Inferior parietal cortex (tissue), 1 donor: ENCODE results near the gene ME3.
"Not testable (repeated sequence)": the region's sequence is repeated elsewhere in the genome, so short reads cannot be mapped to it uniquely, and the experiment has no call there.

Source experiments
- DNase-seq: peaks from one replicate; pipeline ENCODE4 v3.0.0-alpha.2; 2016; ENCODE audit errors: extremely low spot score

The ME3 gene

DNA sequence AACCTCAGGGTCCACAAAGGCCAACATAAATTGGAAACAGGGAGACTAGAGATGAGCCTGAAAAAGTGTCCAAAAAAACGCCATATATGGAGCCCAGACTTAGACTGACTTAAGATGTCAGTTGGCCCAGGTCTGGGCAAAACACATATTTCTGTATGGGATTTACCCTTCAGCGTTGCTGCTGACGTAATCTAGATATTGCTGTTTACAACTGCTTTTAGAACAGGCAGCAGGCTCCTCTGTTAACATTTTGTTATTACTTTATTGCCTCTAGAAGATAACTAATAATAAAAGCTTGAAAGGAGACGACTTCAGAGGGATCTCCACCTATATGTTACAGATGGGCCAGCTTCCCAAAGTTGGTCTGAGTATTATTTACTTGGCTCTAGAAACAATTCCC is 8.7 kb downstream of the ME3 start:
- no peak for DNase-seq

DNA sequence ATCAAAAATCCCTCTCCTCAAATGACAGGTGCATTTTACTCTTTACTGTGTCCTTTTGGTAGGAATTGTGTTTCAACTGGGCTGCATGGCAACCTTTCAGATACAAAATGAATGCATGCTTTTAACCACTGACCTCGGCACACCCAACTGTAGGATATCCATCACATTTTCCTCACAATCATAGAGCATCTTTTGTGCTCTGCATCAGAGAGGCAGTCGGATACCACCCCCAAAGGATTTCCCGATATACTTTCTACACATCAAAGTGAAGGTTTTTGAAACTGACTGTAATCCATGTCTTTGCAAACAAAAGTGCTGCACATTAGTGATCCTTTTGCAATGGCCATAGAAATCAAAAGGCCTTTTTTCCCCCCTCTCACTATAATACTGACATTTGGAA is 9.1 kb downstream of the ME3 start:
- DNase-seq: no peak

DNA sequence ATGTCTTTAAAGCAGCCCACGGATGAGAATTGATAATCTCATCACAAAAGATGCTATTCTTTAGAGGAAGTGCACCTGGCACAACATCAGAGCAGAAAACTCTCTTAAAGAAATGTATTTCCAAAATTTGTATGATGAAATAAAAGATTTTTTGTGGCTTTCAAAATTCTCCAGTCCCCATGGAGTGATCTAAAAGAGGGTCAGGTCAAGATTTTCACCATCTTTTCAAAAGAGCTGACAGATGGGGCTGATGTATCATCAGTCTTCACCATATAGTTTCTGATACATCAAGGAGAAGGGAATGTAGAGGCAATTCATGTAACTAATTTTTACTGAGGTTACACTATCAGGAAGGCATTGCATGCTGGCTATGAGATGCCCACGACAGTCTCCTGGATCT is 11.7 kb downstream of the ME3 start:
- DNase-seq: no peak

DNA sequence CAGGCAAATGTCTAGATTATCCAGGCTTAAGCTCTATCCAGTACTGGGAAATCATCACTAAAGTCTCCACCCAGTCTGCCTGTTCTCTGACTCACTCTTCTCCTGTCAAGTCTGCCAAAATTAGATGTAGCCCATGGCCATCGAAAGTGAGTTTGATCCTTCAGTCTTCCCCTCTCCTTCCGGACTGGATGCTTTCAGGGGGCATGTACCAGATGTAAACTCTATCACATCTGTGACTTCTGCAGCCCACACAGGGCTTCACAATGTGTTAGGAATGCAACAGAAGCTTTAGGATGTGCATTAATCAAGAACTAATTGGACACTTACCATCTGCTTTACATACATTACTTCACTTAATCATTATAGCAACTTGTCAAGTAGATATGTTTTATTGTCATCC is 12.3 kb downstream of the ME3 start:
- no peak for DNase-seq

DNA sequence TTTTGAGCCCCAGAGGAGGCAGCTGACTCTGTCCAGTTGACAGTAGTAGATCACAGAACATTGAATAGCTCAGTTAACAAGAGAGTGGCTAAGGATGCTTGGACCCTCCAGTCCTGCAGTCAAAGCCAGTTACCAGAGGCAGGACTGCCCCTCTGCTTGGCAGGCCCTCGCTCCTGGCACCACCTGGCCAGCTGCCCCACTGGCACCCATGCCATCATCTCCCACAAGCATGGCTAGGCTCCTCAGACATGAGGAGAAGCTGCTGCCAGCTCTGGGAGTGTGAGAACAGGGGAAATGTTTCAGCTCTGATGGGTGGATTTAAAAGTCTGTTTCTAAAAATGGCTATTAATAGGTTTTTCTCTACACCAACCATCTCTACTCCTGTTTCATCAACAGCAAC is 13.9 kb downstream of the ME3 start:
- no peak for DNase-seq

DNA sequence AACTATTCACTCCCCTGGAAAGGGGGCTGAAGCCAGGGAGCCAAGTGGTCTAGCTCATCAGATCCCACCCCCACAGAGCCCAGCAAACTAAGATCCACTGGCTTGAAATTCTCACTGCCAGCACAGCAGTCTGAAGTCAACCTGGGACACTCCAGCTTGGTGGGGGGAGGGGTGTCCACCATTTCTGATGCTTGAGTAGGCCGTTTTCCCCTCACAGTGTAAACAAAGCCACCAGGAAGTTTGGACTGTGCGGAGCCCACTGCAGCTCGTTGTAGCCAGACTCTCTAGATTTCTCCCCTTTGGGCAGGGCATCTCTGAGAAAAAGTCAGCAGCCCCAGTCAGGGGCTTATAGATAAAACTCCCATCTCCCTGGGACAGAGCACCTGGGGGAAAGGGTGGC is 27.2 kb downstream of the ME3 start:
- not testable (repeated sequence) for DNase-seq

DNA sequence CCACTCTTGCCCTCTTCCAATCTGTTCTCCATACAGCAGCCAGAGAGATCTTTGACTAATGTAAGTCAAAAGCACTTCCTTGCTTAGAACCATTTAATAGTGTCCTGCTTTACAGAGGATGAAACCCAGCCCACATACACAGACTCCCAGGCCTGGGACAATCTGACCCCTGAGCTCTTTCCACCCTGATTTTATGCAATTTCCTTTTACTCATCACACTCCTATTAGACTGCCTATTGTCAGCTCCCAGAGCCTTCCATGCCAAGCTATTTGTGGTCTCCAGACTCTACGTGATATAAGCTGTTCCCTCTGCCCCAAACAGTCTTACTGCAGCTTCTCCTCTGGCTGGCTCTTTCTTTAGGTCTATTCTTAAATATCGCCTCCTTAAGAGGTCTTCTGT is 28.1 kb downstream of the ME3 start:
- DNase-seq: no peak

DNA sequence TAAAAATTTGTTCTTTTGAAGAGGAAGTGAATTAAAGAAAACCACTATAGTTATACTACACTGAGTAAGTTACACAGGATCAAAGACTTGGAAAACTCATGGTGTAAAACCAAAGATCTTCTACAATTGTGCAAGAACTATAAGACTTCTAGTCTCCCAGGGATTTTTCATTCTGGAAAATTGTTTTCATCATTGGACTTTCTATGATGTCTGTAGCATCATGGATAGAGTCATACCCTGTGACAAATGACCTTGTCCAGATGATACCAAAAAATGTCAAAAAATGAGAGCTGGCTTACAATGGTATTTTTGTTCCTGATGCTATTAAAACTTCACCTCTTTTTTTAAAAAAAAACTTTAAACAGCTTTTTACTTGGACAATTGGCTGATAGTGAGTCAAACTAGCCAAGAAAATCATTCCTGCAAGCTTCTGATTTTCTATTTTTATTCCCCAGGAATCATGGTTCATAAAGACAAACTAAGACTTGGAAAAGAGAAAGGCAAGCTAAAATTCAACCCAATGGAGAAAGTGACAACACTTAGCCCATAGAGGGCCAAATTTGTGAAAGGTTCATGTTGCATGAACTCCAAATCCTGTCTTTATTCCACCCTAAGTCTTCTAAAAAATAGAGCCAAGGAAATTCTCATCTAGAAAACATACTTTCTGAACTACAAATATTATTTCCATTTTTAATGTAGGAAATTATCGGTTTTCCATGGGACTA is 30.7 kb downstream of the ME3 start:
- DNase-seq: no peak

DNA sequence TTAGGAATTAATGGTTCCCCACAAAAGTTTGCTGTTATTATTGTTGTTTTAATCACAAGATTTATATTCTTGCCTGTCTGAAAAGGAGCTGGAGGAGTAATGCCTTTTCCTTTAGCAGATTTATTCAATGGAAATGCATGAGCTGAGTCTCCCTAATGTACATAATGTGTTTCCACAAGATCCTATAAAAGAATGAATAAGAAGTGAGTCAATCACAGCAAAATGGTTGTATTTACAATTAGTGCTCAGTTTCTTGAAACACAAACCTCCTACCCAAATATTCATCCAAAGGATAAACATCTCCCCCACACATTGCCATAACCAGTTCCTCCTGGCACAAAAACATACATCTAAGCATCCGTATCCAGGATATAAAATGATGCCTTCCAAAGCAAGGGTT is 33.3 kb downstream of the ME3 start:
- no peak for DNase-seq

DNA sequence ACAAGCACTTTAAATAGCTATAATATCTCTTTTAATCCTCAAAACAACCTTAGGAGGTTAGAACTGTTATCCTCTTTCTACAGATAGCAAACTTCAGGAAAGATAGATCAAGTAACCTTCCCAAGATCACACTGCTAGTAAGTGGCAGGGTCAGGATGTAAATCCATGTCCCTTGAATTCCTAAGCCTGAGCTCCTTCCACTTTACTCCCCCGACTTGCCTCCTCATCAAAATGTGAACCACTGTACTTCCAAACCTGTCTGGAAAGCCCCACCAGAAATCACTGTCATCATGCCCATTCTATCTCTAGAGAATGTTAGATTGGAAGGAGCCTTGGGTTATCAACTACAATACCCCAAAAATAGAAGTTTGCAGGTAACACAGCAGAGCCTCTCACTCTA is 33.7 kb downstream of the ME3 start:
- no peak for DNase-seq

DNA sequence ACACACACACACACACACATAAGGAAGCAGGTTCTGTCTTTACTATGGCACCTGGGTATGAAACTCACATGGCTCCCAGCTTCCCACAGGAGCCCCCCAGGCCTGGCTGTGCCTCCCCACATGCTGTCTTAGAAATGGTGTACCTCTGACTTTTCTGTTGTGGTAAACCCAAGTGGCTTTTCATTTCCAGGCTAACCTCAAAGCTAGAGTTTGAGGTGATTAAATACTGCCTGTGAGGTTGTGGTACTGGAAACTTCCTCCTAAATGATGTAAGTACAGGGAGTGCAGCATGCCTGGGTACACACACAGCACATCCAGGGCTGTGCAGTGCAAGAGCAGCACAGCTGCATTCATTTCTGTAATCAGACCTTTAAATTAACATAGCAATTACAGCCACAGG is 34.4 kb downstream of the ME3 start:
- no peak for DNase-seq

DNA sequence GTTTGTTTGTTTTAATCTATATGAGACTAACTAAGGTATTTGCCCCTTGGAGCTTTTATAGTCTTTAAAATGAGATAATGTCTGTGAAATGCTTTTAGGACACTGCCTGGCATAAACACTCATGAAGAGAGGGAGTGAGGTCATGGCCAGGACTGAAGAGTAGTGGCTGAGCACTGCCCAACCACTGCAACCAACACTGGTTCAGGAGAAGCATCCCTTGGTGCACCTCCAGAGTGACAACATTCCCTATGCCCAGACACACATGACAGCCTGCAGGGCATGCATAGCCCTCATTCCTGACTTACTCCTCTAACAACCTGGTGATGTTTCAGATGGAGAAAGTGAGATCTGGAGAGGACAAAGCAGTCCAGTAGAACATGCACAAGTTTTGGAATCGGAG is 36.1 kb downstream of the ME3 start:
- no peak for DNase-seq

DNA sequence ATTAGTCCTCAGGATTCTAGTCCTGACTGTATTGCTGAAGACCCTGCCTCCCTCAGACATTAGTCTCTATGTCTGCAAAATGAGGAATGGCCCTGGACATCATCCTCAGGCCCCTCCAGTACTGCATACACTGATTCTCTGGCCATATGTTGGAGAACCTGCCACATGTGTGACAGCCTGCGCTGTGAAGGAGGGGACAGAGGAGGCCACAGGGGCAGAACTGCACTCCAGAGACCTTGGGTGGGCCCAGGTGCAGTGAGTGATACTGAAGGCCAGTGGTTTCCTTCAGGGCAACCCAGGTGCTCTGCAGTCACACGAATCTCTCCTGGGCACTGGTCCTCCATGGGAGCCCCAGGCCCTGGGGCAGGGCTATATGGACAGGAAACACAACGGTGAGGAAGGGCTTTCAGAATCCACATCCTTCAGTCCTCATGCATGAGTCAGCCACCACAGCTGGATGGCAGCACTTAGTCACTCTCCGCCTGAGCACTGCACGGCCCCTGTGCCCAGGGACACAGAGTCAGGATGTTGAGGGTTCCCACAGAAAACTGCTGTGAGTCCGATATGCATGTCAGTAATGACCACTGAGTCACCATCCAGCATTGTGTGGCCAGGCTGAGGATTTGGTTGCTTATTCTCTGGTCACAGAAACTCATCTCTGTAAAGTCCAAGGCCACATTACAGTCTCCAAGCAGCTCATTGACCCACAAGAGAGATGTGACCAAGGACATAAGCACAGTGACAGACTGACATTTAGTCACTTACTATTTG is 39.7 kb downstream of the ME3 start:
- no peak for DNase-seq

DNA sequence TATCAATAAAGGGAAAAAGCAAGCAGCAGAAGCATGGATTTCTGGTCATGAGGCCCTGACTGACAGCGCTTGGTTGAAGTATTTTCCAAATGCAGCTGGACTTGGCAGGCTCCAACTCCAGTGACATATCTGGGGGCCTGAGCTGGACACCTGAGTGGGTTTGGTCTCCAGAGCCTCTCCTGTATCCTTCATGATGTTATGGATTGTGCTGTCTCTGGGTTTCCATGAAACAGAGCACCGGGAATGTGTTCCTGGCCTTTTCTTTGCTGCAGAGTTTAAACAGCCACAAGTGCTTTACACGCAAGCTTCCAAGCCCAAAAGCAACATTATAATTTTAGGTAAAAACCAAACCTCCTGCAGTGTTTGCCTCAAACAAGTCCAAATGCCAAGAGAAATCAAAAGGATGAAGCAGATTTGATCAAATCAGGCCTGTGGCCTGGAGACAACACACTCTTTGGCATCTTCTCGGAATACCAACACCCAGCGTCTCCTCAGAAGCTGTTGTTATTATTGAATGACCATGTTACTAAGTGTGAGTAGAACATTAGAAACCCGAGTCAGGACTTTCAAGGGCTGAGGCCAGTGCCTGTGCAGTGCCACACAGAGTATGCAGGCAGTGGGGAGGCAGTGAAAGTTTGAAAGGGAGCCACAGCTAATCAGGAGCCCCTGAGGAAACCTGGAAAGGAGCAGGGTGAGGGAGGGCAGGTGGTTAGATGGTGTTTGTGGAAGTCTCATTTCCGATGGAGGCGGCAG is 42.0 kb downstream of the ME3 start:
- DNase-seq: no peak

DNA sequence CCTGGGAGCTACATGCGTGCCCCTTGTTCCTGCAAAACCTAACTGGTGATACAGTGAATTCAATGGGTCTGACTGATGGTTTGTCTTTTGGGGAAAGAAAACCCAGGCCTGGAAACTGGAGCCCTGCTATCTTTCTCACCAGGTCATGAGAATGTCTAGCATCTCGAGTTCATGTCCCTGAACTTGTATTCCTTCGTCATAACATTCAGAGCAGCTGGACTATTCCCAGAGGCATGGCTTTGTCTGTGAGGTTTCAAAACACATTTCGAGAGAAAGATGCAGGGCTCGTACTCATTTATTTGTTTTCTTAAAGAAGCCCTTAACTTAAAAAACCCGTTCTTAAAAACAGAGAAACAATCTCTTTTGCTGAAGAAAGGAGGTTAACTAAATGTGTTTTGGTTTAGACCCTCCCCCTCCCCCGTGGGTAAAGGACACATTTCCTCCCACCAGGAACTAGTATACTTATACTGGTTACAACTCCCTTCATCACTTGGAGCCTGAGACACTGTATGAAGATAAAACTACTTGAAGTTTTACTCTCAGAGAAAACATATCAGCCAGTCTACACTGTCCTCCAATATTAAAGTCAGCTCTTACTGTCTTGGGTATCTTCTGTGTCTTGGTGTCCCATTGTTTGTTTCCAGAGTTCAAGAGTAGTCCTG is 43.2 kb downstream of the ME3 start:
- no peak for DNase-seq

DNA sequence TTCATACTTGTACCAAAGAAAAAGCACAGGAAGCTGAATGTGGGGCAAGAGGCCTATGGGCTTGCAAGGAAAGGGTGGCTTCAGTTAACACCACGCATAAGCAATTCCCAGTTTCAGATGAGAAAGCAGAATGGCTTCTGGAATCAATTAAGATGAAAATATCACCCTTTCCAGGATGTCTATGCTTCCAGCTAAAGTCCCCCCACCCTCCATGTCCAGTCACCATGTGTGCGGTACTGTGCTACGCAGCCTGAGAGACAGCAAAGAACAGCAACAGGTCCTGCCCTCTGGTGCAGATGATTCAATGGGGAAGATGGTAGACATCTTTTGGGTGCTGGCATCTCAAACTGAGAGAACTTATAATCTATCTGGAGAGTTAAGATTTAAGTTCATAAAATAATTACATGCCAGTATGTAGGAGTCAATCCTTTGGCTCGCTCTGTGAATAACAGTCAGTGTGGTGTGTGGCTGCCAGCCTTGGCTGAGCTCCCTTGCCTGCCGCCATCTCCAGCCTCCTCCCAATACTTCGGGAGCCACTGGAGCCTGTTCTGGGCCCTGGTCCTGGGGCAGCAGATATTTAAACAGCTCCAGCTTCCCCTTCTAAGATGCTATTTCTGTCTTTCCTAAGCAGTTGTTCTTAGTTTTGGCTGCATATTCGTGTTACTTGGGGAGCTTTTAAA is 44.5 kb downstream of the ME3 start:
- DNase-seq: no peak

DNA sequence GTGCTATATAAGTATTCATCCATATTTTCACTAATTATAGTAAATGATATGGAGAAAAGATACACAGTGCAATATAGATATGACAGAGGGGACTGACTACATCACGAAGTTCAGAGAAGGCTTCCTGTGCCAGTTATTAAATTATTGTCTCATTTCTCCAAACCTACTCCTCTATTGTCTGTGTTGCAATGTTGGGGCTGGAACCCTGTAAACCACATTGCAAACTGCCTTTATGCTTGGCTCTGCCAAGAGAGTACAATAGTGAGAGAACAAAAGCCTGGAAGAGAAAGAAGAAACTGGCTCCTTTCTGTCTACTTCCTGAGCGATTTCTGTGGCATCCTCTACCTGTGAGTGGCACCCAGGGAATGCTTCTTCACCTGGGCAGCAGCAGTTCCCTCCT is 46.4 kb downstream of the ME3 start:
- no peak for DNase-seq

DNA sequence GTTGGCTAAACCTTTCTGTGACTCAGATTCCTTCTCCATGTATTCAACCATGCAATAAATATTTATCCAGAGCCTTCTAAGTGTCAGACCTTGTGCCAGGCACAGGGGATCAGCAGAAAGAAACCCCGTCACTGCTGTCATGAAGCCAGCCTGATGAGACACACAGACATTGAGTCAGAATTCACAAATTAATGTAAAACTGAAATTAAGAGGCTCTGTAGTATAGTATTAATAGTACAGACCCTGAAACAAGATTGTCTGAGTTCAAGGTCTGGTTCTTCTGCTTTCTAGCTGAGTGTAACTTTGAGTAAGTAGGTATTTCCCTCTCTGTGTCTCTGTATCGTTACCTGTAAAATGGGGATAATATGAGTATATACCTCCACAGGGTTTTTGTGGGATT is 46.9 kb downstream of the ME3 start:
- no peak for DNase-seq

DNA sequence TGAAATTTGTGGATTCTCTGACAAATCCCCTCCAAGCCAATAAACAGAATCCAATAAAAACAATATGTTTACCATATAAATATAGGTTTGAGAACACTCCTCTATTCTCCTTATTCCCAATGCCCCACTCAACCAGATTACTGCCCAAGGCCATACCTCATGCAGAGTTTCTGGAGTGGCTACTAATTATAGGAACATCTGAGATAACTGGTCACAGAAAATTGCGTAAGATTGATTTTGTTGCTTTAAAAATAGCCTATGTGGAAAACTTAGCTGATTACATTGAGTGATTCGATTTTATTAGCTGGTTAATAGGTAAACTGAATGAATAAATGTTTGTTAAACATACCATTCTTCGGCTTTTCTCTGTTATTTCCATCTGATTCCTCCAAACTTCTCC is 48.0 kb downstream of the ME3 start:
- no peak for DNase-seq

DNA sequence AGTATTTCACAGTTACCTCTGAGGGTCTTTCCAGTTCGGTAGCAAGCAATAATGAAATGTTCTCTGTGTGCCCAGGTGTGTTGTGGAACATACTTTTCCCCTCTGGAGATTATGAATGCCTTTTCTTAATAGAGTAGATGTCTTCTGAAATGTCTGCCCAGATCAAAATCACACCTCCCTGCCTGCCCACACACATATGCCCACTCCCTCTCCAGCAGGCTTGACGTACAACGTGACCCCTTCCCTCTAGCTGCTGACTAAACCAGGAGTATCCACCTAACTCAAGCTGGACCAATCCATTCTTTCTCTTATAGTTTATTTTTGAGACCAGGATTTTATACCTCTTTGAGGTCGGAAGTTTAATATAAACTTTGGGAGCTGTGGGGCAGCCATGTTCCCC is 48.7 kb downstream of the ME3 start:
- DNase-seq: no peak

DNA sequence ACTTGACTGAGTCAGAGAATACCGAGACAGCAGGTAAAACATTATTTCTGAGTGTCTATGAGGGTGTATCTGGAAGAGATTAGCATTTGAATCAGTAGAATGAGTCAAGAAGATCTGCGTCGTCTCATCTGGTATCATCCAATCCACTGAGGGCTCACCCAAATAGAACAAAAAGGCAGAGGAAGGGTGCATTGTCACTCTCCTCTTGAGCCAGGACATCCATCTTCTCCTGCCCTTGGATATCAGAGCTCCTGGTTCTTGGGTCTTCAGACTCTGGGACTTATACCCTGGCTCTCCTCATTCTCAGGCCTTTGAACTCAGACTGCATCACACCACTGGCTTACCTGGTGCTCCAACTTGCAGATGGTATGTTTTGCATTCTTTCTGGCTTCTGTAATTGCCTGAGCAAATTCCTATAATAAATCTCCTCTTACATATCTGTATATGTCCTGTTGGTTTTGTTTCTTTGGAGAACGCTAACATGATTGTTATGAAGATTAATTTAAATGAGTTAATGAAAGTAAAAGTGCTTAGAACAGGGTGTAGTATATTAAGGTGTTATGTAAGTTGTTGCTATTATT is 49.3 kb downstream of the ME3 start:
- no peak for DNase-seq
